ENCODE results near the gene NID2.
A peak's percentile ranks its signal among the peaks of the same experiment; 100 is the strongest.

Gene NID2

DNA sequence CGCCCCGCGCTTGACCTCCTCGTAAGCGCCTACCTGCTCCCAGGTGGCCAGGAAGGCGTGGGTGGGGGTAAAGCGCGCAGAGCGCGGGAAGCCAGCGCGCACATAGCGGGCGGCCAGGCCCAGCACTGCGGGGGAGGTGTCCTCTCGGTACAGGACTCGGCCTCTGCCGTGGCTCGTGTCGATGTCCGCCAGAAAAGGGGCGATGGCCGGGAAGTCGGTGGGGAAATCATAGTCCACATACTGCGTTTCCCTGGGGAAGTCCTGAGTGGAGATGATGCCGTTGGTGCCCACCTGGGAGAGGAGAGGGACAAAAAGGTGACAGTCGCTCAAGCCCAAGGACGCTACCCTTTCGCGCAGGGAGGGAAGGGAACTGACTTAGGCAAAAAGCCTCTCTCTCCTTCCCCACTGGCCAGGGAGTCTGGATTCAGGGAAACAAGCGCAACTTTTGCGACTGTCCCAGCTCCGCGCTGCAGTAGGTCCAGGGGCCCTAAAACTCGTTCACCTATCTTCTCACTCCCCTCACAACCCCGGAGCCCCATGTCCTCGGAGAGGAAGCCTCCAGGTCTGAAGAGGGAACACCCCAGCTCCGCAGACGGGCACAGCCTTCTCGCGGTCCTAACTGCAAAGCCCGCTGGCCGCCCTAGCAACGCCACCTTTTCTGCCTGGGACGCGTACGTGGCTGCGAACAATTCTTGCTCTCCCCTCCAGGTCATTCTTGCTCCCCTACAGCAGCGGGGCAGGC lies 815 bp downstream of the NID2 start:
- TF ChIP-seq, protein P1, sequence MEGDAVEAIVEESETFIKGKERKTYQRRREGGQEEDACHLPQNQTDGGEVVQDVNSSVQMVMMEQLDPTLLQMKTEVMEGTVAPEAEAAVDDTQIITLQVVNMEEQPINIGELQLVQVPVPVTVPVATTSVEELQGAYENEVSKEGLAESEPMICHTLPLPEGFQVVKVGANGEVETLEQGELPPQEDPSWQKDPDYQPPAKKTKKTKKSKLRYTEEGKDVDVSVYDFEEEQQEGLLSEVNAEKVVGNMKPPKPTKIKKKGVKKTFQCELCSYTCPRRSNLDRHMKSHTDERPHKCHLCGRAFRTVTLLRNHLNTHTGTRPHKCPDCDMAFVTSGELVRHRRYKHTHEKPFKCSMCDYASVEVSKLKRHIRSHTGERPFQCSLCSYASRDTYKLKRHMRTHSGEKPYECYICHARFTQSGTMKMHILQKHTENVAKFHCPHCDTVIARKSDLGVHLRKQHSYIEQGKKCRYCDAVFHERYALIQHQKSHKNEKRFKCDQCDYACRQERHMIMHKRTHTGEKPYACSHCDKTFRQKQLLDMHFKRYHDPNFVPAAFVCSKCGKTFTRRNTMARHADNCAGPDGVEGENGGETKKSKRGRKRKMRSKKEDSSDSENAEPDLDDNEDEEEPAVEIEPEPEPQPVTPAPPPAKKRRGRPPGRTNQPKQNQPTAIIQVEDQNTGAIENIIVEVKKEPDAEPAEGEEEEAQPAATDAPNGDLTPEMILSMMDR (IDR thresholded peaks at IDR 0.05): no peak
- Histone ChIP-seq H3K27ac (peak overlapping the region; percentile 75 to 93), H3K4me3 (peak overlapping the region; percentile 93)
- DNase-seq (ENCODE audit: low spot score): no peak

DNA sequence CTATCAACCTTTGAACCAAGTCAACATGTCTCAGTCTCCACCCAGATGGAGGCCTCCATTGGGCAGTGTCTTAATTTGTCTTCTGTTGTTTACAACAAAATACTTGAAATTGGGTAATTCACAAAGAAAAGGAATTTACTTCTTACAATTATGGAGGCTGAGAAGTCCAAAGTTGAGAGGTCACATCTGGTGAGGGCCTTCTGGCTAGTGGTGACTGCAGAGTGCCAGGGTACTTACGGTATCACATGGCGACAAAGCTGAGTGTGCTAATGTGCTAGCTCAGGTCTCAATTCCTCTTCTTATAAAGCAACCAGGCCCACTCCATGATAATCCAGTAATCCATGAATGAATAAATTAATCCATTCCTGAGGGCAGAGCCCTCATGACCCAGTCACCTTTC lies 4.7 kb downstream of the NID2 start:
- H3K27ac ChIP-seq: no peak overlapping the region
- TF ChIP-seq, protein P1 (IDR thresholded peaks at IDR 0.05): no peak
- H3K4me3 ChIP-seq: no peak overlapping the region
- no peak for DNase-seq (ENCODE audit: low spot score)

DNA sequence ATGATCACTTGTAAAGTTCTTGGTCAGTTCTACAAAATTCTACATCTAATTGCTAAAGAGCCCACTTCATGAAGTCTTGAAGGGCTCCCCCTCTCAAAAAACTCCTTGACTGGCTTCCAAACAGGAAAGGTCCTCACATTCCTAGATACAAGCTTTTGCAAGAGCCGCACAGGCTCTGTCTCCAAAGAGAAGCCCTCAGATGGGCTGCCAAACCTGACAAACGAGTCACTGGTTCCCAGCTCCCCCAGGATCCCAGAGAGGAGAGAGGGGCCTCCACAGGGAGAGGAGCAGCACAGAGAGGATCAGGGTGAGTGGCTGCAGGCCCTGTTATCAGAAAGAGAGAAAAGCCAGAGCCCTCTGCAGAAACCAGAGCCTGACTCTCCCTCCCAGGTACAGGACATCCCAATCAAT lies 5.8 kb downstream of the NID2 start:
- DNase-seq (ENCODE audit: low spot score): no peak
- Histone ChIP-seq H3K4me3 (no peak overlapping the region), H3K27ac (no peak overlapping the region)
- TF ChIP-seq, protein P1 (IDR thresholded peaks at IDR 0.05): no peak

DNA sequence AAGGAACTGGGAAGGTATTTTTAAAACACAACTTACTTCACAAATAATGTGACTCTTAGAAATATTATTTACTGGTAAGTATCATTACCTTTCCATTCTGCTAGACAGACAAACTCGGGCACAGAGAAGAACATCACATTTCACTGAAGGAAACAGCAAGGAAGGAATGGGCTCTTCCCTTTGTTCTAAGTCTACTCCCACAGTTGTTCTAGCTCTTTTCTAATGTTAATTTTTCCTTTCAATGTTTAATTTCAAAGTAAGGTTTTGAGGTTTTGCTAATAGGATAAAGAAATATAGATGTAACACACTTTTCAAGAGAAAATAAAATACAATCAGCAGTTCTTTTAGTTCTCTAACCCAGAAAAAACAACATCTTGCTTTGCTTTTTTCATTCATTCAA lies 7.0 kb downstream of the NID2 start:
- H3K27ac ChIP-seq: no peak overlapping the region
- no peak for DNase-seq (ENCODE audit: low spot score)
- H3K4me3 ChIP-seq: no peak overlapping the region
- TF ChIP-seq, protein P1 (IDR thresholded peaks at IDR 0.05): no peak

DNA sequence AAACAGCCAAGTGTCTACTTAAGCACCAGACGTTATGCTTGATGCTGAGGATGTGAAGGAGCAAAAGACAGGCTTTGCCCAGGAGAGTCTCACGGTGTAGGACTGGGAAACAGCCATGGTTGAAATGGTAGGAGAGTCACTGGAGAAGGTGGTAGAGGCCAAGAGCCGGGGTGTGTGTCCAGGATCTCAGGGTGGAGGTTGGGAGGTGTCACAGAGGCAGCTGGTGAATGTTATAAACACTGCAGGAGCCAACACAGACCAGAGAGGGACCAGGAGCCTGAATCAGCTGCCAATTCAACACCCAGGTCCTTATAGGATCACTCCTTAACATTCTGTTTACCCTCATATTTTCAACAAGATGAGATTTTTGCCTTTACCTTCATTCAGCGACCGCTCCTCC lies 7.5 kb downstream of the NID2 start:
- DNase-seq (ENCODE audit: low spot score): no peak
- H3K27ac ChIP-seq: peak overlapping the region in 1 of 2 donors; percentile 36
- H3K4me3 ChIP-seq: no peak overlapping the region
- TF ChIP-seq, protein P1 (IDR thresholded peaks at IDR 0.05): no peak

DNA sequence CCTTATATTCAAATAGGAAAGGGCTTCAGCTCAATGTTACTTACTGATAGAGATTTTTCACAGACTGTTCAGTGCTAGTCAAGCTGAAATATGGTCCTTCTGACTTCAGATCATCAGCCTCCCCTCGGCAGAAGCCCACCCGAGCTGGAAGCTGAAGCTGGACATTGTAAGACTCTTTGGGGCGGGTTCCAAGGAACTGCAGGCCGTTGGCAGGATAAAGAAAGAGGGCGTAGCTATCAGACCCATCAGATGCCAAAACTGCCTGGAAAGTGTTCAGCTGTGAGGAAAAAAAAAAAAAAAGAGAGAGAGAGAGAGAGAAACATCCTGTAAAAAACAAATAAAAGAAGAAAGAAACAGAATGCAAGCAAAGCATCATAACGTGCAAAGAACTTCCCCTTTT lies 8.8 kb downstream of the NID2 start:
- H3K27ac ChIP-seq: peak overlapping the region; percentile 12 to 52
- DNase-seq (ENCODE audit: low spot score): no peak
- no peak overlapping the region for H3K4me3 ChIP-seq
- TF ChIP-seq, protein P1 (IDR thresholded peaks at IDR 0.05): no peak

DNA sequence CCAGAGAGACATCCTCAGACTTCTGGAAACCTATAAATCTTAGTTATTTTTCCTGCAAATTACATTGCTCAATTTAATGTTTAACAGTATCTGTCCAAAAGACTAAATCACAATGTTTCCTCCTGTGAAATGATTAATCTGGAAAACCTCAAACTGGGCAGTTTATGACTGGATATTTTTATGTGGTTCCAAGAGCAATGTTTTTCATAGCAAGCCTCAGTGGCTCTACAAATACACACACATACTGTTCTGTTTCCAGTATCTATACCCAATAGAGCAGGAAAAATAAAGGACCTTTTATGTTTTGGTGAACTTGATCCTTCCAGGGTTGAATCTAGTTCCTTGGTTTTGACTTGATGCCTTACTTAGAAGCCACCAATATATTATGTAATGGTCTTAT lies 9.2 kb downstream of the NID2 start:
- TF ChIP-seq, protein P1 (IDR thresholded peaks at IDR 0.05): no peak
- Histone ChIP-seq H3K27ac (peak overlapping the region; percentile 12 to 52), H3K4me3 (no peak overlapping the region)
- DNase-seq (ENCODE audit: low spot score): no peak

All from coronary artery (tissue), 2 donors.